Esophagus squamous epithelium (tissue), 5 donors: ENCODE measurements around the gene CLPTM1L. TPM values are rescaled to one million over a fixed set of nuclear protein-coding genes. Genes with fewer than 3 reads are reported as not detected.

Experiments
- DNase-seq: peaks from one replicate; lab custom pipeline; 2025; lab: John Stamatoyannopoulos, UW
- H3K27ac ChIP-seq, 4 donors: fragments of 200-600 bp; sonication (generic); one replicate each; pipeline ENCODE4 v1.5.1; 2016 to 2019; ENCODE audit warnings: mild to moderate bottlenecking in 1 of 4
- H3K27me3 ChIP-seq, 4 donors: fragments of 200-600 bp; sonication (generic); 1 replicate in 3 of 4; 2 replicates in 1 of 4; pipeline versions ENCODE4 v1.5.1 to v1.6.0; 2017 to 2021; ENCODE audit warnings: antibody characterized with exemption in 1 of 4
- H3K36me3 ChIP-seq, 3 donors: fragments of 200-600 bp; sonication (generic); one replicate each; pipeline ENCODE4 v1.5.1; 2016 to 2019
- H3K4me1 ChIP-seq, 3 donors: fragments of 200-600 bp; sonication (generic); one replicate each; pipeline ENCODE4 v1.5.1; 2017 to 2019
- H3K4me3 ChIP-seq, 4 donors: fragments of 200-600 bp; sonication (generic); 1 replicate in 3 of 4; 2 replicates in 1 of 4; pipeline ENCODE4 v1.5.1; 2016 to 2019; ENCODE audit warnings: mild to moderate bottlenecking in 2 of 4, moderate library complexity in 1 of 4
- H3K9me3 ChIP-seq, 3 donors: fragments of 200-600 bp; sonication (generic); one replicate each; pipeline ENCODE4 v1.5.1; 2016 to 2019
- POLR2A ChIP-seq, 4 donors: fragments of 450-650 bp; IDR thresholded peaks; one replicate each; pipeline ENCODE4 v1.6.1; 2017; ENCODE audit warnings: antibody characterized with exemption in 4 of 4, mild to moderate bottlenecking in 4 of 4, moderate library complexity in 3 of 4
- WGBS, 2 donors: methylation state at CpG; one replicate each; pipeline ENCODE4 v1.1.5; 2018; 5-methylcytosine and 5-hydroxymethylcytosine counted together
- intact Hi-C: fragments of 100-400 bp; cut with DNase I; formaldehyde crosslinking; loops from one replicate; pipeline ENCODE4 v1.15.0; 2022
- total RNA-seq, 4 donors: library from RNA; depleted of rRNA; stranded (reverse); fragments of >200 nt; gene quantifications; one replicate each; pipeline ENCODE4 v1.1.0, GENCODE V29; 2016
- TF ChIP-seq, protein P1 (sequence below), 6 experiments: fragments of 450-650 bp in 4 of 6; fragments of 200-600 bp in 2 of 6; sonication (generic) in 2 of 6; IDR thresholded peaks; one replicate each; pipeline ENCODE4 v1.5.1; 2016 to 2019; ENCODE audit warnings: antibody characterized with exemption in 6 of 6, mild to moderate bottlenecking in 4 of 6, moderate library complexity in 4 of 6
- donor health status: DM: yes; HTN: yes; CAD: no.

Gene CLPTM1L
- total RNA-seq, 4 donors from 2014 or later, result 42.8 to 75.2 (median 65.1) TPM

- no CpG with 5 or more reads among the region's 11 CpGs for WGBS, 2 donors
- no peak for DNase-seq
- Histone ChIP-seq H3K27ac (no peak overlapping the region), H3K4me1 (peaks cover 1 to 5% (median 3%) of the 10 kb centered on the region in 3 donors), H3K36me3 (no peaks in the 10 kb centered on the region), H3K4me3 (no peak overlapping the region), H3K9me3 (no peaks in the 10 kb centered on the region), H3K27me3 (peaks cover 0 to 100% (median 0%) of the 10 kb centered on the region in 4 donors)
- intact Hi-C loops, result no loop called here
- TF ChIP-seq, protein P1, sequence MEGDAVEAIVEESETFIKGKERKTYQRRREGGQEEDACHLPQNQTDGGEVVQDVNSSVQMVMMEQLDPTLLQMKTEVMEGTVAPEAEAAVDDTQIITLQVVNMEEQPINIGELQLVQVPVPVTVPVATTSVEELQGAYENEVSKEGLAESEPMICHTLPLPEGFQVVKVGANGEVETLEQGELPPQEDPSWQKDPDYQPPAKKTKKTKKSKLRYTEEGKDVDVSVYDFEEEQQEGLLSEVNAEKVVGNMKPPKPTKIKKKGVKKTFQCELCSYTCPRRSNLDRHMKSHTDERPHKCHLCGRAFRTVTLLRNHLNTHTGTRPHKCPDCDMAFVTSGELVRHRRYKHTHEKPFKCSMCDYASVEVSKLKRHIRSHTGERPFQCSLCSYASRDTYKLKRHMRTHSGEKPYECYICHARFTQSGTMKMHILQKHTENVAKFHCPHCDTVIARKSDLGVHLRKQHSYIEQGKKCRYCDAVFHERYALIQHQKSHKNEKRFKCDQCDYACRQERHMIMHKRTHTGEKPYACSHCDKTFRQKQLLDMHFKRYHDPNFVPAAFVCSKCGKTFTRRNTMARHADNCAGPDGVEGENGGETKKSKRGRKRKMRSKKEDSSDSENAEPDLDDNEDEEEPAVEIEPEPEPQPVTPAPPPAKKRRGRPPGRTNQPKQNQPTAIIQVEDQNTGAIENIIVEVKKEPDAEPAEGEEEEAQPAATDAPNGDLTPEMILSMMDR (IDR thresholded peaks at IDR 0.05), result no peak
- no peak for TF ChIP-seq POLR2A (IDR thresholded peaks at IDR 0.05)
Observed at GRCh38 chr5:1391691-1392090, 46.8 kb upstream of the CLPTM1L start.

GRCh38 chr5:1390861-1391600, 46.1 kb upstream of the CLPTM1L start:
- Histone ChIP-seq H3K27ac (no peak overlapping the region), H3K4me1 (peaks cover 5 to 12% (median 5%) of the 10 kb centered on the region in 3 donors), H3K27me3 (peaks cover 0 to 98% (median 0%) of the 10 kb centered on the region in 4 donors), H3K4me3 (no peak overlapping the region), H3K9me3 (no peaks in the 10 kb centered on the region), H3K36me3 (no peaks in the 10 kb centered on the region)
- WGBS, 2 donors, result 52 to 82% methylated on average over 7 to 14 of the region's 21 CpGs
- TF ChIP-seq POLR2A (IDR thresholded peaks at IDR 0.05), result no peak
- TF ChIP-seq, protein P1 (IDR thresholded peaks at IDR 0.05), result no peak
- DNase-seq, result no peak
- intact Hi-C loops, result no loop called here

DNA sequence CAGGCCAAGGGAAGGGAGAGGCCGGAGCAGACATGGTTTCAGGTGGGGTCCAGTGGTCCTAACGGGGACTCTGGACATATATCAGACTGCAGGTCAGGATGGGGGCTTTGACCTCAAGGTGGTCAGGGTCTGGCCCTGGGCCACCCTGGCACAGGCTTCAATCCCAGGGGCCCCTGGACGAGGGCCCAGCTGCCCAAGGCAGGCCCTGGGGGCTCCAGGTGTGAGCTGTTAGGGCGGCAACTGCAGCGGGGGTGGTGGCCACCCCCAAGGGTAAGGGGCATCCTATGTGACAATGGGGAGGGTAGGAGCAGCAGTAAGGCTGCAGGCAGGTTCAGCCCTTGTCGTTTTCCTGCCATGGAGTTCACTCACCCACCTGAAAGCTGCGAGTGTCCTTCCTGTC, 45.4 kb upstream of the CLPTM1L start:
- intact Hi-C loops, result no loop called here
- TF ChIP-seq, protein P1 (IDR thresholded peaks at IDR 0.05), result no peak
- no peak for TF ChIP-seq POLR2A (IDR thresholded peaks at IDR 0.05)
- Histone ChIP-seq H3K27me3 (peaks cover 0 to 91% (median 0%) of the 10 kb centered on the region in 4 donors), H3K4me3 (no peak overlapping the region), H3K4me1 (peaks cover 5 to 19% (median 7%) of the 10 kb centered on the region in 3 donors), H3K27ac (no peak overlapping the region), H3K36me3 (no peaks in the 10 kb centered on the region), H3K9me3 (no peaks in the 10 kb centered on the region)
- 53 to 83% methylated on average over 2 to 3 of the region's 7 CpGs for WGBS, 2 donors
- DNase-seq, result no peak

DNA sequence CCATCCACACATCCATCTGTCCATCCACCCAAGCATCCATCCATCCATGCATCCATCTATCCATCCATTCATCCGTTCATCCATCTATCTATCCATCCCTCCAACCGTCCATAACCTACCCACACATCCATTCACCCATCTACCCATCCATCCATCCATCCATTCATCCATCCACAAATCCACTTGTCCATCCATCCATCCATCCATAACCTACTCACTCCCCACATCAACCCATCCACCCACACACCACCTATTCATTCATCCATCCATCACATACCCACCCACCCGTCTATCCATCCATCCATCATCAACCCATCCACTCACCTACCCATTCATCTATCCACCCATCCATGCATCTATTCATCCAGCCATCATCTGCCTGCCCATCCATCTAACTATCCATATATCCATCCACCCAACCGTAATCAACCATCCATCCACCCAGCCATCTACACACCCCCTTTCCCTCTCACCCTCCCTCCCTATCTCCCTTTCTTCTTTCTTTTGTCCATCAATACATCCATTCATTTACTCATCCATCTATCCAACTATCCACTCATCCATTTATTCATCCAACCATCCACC, 43.6 kb upstream of the CLPTM1L start:
- Histone ChIP-seq H3K36me3 (no peaks in the 10 kb centered on the region), H3K4me1 (peaks cover 5 to 20% (median 8%) of the 10 kb centered on the region in 3 donors), H3K4me3 (no peak overlapping the region), H3K27me3 (peaks cover 0 to 73% (median 0%) of the 10 kb centered on the region in 4 donors), H3K9me3 (no peaks in the 10 kb centered on the region), H3K27ac (no peak overlapping the region)
- intact Hi-C loops, result no loop called here
- 75 to 84% methylated on average over 4 of the region's 4 CpGs for WGBS, 2 donors
- no peak for TF ChIP-seq POLR2A (IDR thresholded peaks at IDR 0.05)
- TF ChIP-seq, protein P1 (IDR thresholded peaks at IDR 0.05), result no peak
- DNase-seq, result no peak

DNA sequence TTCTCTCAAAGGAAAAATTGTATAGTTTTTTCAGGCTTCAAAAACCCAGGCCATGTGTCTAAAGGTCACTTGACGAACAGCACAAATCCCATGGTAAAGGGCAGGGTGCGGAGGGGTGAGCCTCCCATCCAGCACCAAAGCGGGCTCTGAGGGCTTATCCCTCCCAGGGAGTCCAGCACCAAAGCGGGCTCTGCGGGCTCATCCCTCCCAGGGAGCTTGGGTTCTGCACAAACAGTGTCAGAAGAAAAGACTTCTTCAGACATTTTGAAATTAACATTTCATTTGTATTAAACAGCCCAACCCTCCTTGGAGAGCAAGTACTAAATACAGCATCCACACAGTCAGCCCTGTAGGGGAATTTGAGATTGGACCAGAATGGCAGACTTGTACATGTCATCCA, 43.0 kb upstream of the CLPTM1L start:
- no peaks in the 10 kb centered on the region for H3K9me3 ChIP-seq
- H3K4me3 ChIP-seq, result no peak overlapping the region
- intact Hi-C loops, result no loop called here
- H3K27me3 ChIP-seq, result peaks cover 0 to 73% (median 0%) of the 10 kb centered on the region in 4 donors
- TF ChIP-seq, protein P1 (IDR thresholded peaks at IDR 0.05), result no peak
- TF ChIP-seq POLR2A (IDR thresholded peaks at IDR 0.05), result no peak
- 76 to 83% methylated on average over 5 of the region's 5 CpGs for WGBS, 2 donors
- DNase-seq, result no peak
- H3K27ac ChIP-seq, result no peak overlapping the region
- no peaks in the 10 kb centered on the region for H3K36me3 ChIP-seq
- H3K4me1 ChIP-seq, result peaks cover 5 to 20% (median 8%) of the 10 kb centered on the region in 3 donors
